HG02642 (cell line): ENCODE measurements around the gene ZNF487.
"Not testable (repeated sequence)": the region's sequence is repeated elsewhere in the genome, so short reads cannot be mapped to it uniquely, and the experiment has no call there.

Experiments used
- ATAC-seq: cut with Tn5 transposase; IDR thresholded peaks from one replicate; pipeline ENCODE4 v1.9.1; 2021; ENCODE audit warnings: mild to moderate bottlenecking; ENCODE audit not compliant: unreplicated experiment, poor library complexity

ZNF487 gene

GRCh38 chr10:43436291-43437140 is at the start of gene ZNF487:
Gene ZNF487 (plus strand): TSS chr10:43437111. CDS start chr10:43475814, 38,703 bp downstream.
- ATAC-seq = peak; percentile 97

- ATAC-seq = no peak
Observed at GRCh38 chr10:43387678-43388032, 49.3 kb upstream of the ZNF487 start.

- no peak for ATAC-seq
Observed at GRCh38 chr10:43389867-43390266, 47.0 kb upstream of the ZNF487 start.

GRCh38 chr10:43390333-43390732 is 46.6 kb upstream of the ZNF487 start:
- ATAC-seq = no peak

- ATAC-seq = no peak
Observed at GRCh38 chr10:43390759-43391158, 46.2 kb upstream of the ZNF487 start.

GRCh38 chr10:43391496-43391895 is 45.4 kb upstream of the ZNF487 start:
- ATAC-seq = no peak

- ATAC-seq = no peak
Observed at GRCh38 chr10:43392748-43393147, 44.2 kb upstream of the ZNF487 start.

- not testable (repeated sequence) for ATAC-seq
Observed at GRCh38 chr10:43393186-43393585, 43.7 kb upstream of the ZNF487 start.

GRCh38 chr10:43393606-43394360 is 43.1 kb upstream of the ZNF487 start:
- no peak for ATAC-seq

GRCh38 chr10:43394868-43395267 is 42.0 kb upstream of the ZNF487 start:
- no peak for ATAC-seq

- ATAC-seq = no peak
Observed at GRCh38 chr10:43395571-43396060, 41.3 kb upstream of the ZNF487 start.

- peak; percentile 63 for ATAC-seq
Observed at GRCh38 chr10:43396061-43396927, 40.6 kb upstream of the ZNF487 start.

- peak; percentile 86 for ATAC-seq
Observed at GRCh38 chr10:43396928-43397624, 39.8 kb upstream of the ZNF487 start.

- no peak for ATAC-seq
Observed at GRCh38 chr10:43398939-43399319, 38.0 kb upstream of the ZNF487 start.

- no peak for ATAC-seq
Observed at GRCh38 chr10:43399320-43400310, 37.3 kb upstream of the ZNF487 start.

- ATAC-seq = no peak
Observed at GRCh38 chr10:43401627-43402026, 35.3 kb upstream of the ZNF487 start.

- no peak for ATAC-seq
Observed at GRCh38 chr10:43402176-43402575, 34.7 kb upstream of the ZNF487 start.

- ATAC-seq = no peak
Observed at GRCh38 chr10:43402880-43403452, 33.9 kb upstream of the ZNF487 start.
